ENCODE measurements around the gene CORIN. TPM values are rescaled to one million over a fixed set of nuclear protein-coding genes. Genes with fewer than 3 reads are reported as not detected.

The CORIN gene
- total RNA-seq, 3 donors from 2014 or later = 1.6 to 6.4 (median 1.6) TPM

- DNase-seq (ENCODE audit: low spot score in 2 of 2) = no peak
- intact Hi-C loops (cut with DNase I; ENCODE audit: low total_unique reads) = no loop called here
- no peak overlapping the region for H3K27ac ChIP-seq
- H3K27me3 ChIP-seq = no peaks in the 10 kb centered on the region
- TF ChIP-seq POLR2A (IDR thresholded peaks at IDR 0.05) (no peak), CTCF (IDR thresholded peaks at IDR 0.05) (no peak), POLR2AphosphoS5 (IDR thresholded peaks at IDR 0.05) (no peak)
- H3K36me3 ChIP-seq = peaks cover 16% of the 10 kb centered on the region
- H3K9me3 ChIP-seq = peaks cover 9 to 18% of the 10 kb centered on the region in 2 donors
- H3K4me3 ChIP-seq = no peak overlapping the region
- no peaks in the 10 kb centered on the region for H3K4me1 ChIP-seq
Observed at GRCh38 chr4:47873877-47874541, 36.1 kb upstream of the CORIN start.

GRCh38 chr4:47863486-47863885 is 25.6 kb upstream of the CORIN start:
- no peak for DNase-seq (ENCODE audit: low spot score in 2 of 2)
- TF ChIP-seq CTCF (IDR thresholded peaks at IDR 0.05) (no peak), POLR2A (IDR thresholded peaks at IDR 0.05) (no peak), POLR2AphosphoS5 (IDR thresholded peaks at IDR 0.05) (no peak)

DNA sequence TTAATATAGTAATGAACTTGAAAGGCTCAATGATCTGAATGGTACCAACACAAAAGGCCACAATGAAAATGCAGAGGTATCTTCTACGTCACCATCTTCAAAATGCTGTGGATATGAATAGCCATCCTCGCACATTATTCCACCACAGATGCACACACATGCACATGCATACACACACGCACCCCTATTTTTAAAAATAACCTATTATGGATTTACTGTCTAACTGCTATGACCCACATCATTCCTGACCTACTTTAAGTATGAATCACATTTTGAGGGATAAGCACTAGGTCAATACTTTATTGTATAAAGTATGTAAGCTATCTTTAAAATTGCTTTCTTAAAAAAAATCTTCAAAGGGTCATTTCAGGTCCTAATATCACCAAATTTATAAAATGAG is 24.4 kb upstream of the CORIN start:
- Histone ChIP-seq H3K4me1 (no peaks in the 10 kb centered on the region), H3K27me3 (no peaks in the 10 kb centered on the region), H3K4me3 (no peak overlapping the region), H3K9me3 (no peaks in the 10 kb centered on the region), H3K36me3 (peaks cover 4% of the 10 kb centered on the region), H3K27ac (no peak overlapping the region)
- no peak for TF ChIP-seq POLR2A (IDR thresholded peaks at IDR 0.05)
- no peak for TF ChIP-seq POLR2AphosphoS5 (IDR thresholded peaks at IDR 0.05)
- TF ChIP-seq CTCF (IDR thresholded peaks at IDR 0.05) = no peak
- intact Hi-C loops (cut with DNase I; ENCODE audit: low total_unique reads) = no loop called here
- DNase-seq (ENCODE audit: low spot score in 2 of 2) = no peak

More at GRCh38 chr4:47863486-47863885, 25.6 kb upstream of the CORIN start:
- H3K9me3 ChIP-seq = no peaks in the 10 kb centered on the region
- no peaks in the 10 kb centered on the region for H3K27me3 ChIP-seq
- intact Hi-C loops (cut with DNase I; ENCODE audit: low total_unique reads) = no loop called here
- no peaks in the 10 kb centered on the region for H3K4me1 ChIP-seq
- H3K27ac ChIP-seq = no peak overlapping the region
- peaks cover 4% of the 10 kb centered on the region for H3K36me3 ChIP-seq
- H3K4me3 ChIP-seq = no peak overlapping the region

GRCh38 chr4:47860305-47860704 is 22.4 kb upstream of the CORIN start:
- no peak overlapping the region for H3K4me3 ChIP-seq
- no peak overlapping the region for H3K27ac ChIP-seq
- H3K27me3 ChIP-seq = no peaks in the 10 kb centered on the region
- no peaks in the 10 kb centered on the region for H3K36me3 ChIP-seq
- H3K9me3 ChIP-seq = no peaks in the 10 kb centered on the region
- intact Hi-C loops (cut with DNase I; ENCODE audit: low total_unique reads) = no loop called here
- H3K4me1 ChIP-seq = no peaks in the 10 kb centered on the region
- no peak for DNase-seq (ENCODE audit: low spot score in 2 of 2)
- TF ChIP-seq POLR2AphosphoS5 (IDR thresholded peaks at IDR 0.05) (no peak), POLR2A (IDR thresholded peaks at IDR 0.05) (no peak), CTCF (IDR thresholded peaks at IDR 0.05) (no peak)

GRCh38 chr4:47858006-47858405 is 20.1 kb upstream of the CORIN start:
- no peak overlapping the region for H3K27ac ChIP-seq
- no peaks in the 10 kb centered on the region for H3K4me1 ChIP-seq
- TF ChIP-seq CTCF (IDR thresholded peaks at IDR 0.05) (no peak), POLR2A (IDR thresholded peaks at IDR 0.05) (no peak), POLR2AphosphoS5 (IDR thresholded peaks at IDR 0.05) (no peak)
- no peak overlapping the region for H3K4me3 ChIP-seq
- no peak for DNase-seq (ENCODE audit: low spot score in 2 of 2)
- no peaks in the 10 kb centered on the region for H3K36me3 ChIP-seq
- H3K27me3 ChIP-seq = no peaks in the 10 kb centered on the region
- no peaks in the 10 kb centered on the region for H3K9me3 ChIP-seq
- intact Hi-C loops (cut with DNase I; ENCODE audit: low total_unique reads) = no loop called here

Measured in breast epithelium (tissue), 4 donors.